Measurements from ENCODE around the gene CSNK1D. TPM values are rescaled to one million over a fixed set of nuclear protein-coding genes. Genes with fewer than 3 reads are reported as not detected.
"Not testable (repeated sequence)": the region's sequence is repeated elsewhere in the genome, so short reads cannot be mapped to it uniquely, and the experiment has no call there.

CSNK1D gene
- total and polyA plus RNA-seq, 4 donors, result 72.7 to 160 (median 123) TPM

DNA sequence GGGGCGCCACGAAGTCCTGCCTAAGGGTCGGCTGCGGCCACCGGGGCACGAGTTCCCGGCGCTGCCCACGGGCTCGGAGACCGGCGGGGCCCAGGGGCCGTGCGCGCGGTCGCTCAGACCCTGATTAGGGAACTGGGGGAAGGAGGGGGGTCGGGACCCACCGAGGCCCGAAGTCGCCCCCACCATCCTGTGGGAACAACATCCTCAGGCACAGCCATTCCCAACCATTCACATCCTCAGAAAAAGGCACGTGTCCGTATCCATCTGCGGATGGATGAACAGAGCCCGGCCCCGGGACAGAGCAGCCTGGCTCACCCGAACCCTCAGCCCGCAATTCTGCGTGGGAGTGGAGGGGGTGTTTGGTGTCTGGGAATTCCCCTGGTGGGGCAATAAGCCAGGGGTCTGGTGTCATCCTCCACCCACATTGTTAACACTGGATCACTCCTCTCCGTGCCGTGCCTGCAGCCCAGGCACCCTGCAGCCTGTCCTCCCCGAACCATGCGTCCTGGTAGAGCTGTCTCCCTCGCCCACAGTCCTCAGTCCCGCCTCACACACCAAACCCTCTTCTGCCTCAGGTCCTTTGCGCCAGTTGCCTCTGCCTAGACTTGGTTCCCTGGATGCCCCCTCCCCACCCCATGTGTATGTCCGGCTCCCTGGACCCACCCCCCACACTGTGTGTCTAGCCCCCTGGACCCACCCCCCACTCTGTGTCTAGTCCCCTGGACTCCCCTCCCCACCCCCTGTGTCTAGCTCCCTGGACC lies 60.1 kb downstream of the CSNK1D start:
- TF ChIP-seq, protein P1, sequence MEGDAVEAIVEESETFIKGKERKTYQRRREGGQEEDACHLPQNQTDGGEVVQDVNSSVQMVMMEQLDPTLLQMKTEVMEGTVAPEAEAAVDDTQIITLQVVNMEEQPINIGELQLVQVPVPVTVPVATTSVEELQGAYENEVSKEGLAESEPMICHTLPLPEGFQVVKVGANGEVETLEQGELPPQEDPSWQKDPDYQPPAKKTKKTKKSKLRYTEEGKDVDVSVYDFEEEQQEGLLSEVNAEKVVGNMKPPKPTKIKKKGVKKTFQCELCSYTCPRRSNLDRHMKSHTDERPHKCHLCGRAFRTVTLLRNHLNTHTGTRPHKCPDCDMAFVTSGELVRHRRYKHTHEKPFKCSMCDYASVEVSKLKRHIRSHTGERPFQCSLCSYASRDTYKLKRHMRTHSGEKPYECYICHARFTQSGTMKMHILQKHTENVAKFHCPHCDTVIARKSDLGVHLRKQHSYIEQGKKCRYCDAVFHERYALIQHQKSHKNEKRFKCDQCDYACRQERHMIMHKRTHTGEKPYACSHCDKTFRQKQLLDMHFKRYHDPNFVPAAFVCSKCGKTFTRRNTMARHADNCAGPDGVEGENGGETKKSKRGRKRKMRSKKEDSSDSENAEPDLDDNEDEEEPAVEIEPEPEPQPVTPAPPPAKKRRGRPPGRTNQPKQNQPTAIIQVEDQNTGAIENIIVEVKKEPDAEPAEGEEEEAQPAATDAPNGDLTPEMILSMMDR (IDR thresholded peaks at IDR 0.05; ENCODE audit: control extremely low read depth, extremely low read depth), result no peak
- H3K4me3 ChIP-seq, result peak overlapping the region; percentile 86
- peak overlapping the region in 1 of 2 donors; percentile 32 for H3K9ac ChIP-seq (ENCODE audit: insufficient read depth in 1 of 2, low read length in 2 of 2)
- no peaks in the 10 kb centered on the region for H3K27me3 ChIP-seq (ENCODE audit: control insufficient read depth in 3 of 3, insufficient read depth in 3 of 3, low read length in 2 of 3)
- H3K9me3 ChIP-seq (ENCODE audit: control insufficient read depth in 4 of 4, insufficient read depth in 3 of 4, low read length in 3 of 4), result no peaks in the 10 kb centered on the region
- whole genome bisulfite sequencing, 2 donors, result 9 to 15% methylated on average over 35 to 37 of the region's 37 CpGs
- peak overlapping the region; percentile 71 to 83 for H3K27ac ChIP-seq (ENCODE audit: low read depth in 1 of 2, low read length in 1 of 2)
- ATAC-seq (ENCODE audit: insufficient read depth, low FRiP score) (no peak), DNase-seq (peak; percentile 59 to 74 (median 66))
- peaks cover 0 to 21% (median 4%) of the 10 kb centered on the region in 5 donors for H3K4me1 ChIP-seq (ENCODE audit: control insufficient read depth in 5 of 5, insufficient read depth in 5 of 5, low read length in 5 of 5)
- H3K36me3 ChIP-seq (ENCODE audit: control insufficient read depth in 4 of 4, insufficient read depth in 4 of 4, low read length in 4 of 4), result no peaks in the 10 kb centered on the region

- peak; percentile 79 to 86 (median 84) for DNase-seq
- peak within 1 kb of the TSS; percentile 71 to 83 for H3K27ac ChIP-seq (ENCODE audit: low read depth in 1 of 2, low read length in 1 of 2)
- peaks cover 0 to under 1% (median 0%) of the 10 kb centered on the region in 4 donors for H3K36me3 ChIP-seq (ENCODE audit: control insufficient read depth in 4 of 4, insufficient read depth in 4 of 4, low read length in 4 of 4)
- peak; percentile 91 for ATAC-seq (ENCODE audit: insufficient read depth, low FRiP score)
- TF ChIP-seq, protein P1 (IDR thresholded peaks at IDR 0.05; ENCODE audit: control extremely low read depth, extremely low read depth), result no peak
- no peaks in the 10 kb centered on the region for H3K9me3 ChIP-seq (ENCODE audit: control insufficient read depth in 4 of 4, insufficient read depth in 3 of 4, low read length in 3 of 4)
- no peaks in the 10 kb centered on the region for H3K27me3 ChIP-seq (ENCODE audit: control insufficient read depth in 3 of 3, insufficient read depth in 3 of 3, low read length in 2 of 3)
- H3K4me1 ChIP-seq (ENCODE audit: control insufficient read depth in 5 of 5, insufficient read depth in 5 of 5, low read length in 5 of 5), result peaks cover 0 to 21% (median 4%) of the 10 kb centered on the region in 5 donors
- 0 to 1% methylated on average over 93 to 116 of the region's 116 CpGs for WGBS, 2 donors
- peak within 1 kb of the TSS in 1 of 2 donors; percentile 32 for H3K9ac ChIP-seq (ENCODE audit: insufficient read depth in 1 of 2, low read length in 2 of 2)
- peak within 1 kb of the TSS; percentile 86 for H3K4me3 ChIP-seq
Observed at GRCh38 chr17:82212331-82213250, 60.9 kb downstream of the CSNK1D start, which contains the start of gene CCDC57. Gene CCDC57, minus strand, starts transcription at chr17:82212842. Its CDS starts 10,898 bp downstream, at chr17:82201944.

DNA sequence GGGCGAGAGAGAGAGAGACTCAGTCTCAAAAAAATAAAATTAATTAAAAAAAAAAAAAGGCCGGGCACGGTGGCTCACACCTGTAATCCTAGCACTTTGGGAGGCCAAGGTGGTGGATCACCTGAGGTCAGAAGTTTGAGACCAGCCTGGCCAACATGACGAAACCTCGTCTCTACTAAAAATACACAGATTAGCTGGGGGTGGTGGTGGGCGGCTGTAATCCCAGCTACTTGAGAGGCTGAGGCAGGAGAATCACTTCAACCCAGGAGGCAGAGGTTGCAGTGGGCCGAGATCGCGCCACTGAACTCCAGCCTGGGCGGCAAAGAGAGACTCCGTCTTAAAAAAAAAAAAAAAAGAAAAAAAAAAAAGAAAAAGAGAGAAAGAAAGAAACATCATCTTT lies 62.8 kb downstream of the CSNK1D start:
- H3K9me3 ChIP-seq (ENCODE audit: control insufficient read depth in 4 of 4, insufficient read depth in 3 of 4, low read length in 3 of 4); H3K27ac ChIP-seq (ENCODE audit: low read depth in 1 of 2, low read length in 1 of 2); H3K9ac ChIP-seq (ENCODE audit: insufficient read depth in 1 of 2, low read length in 2 of 2); H3K27me3 ChIP-seq (ENCODE audit: control insufficient read depth in 3 of 3, insufficient read depth in 3 of 3, low read length in 2 of 3); H3K36me3 ChIP-seq (ENCODE audit: control insufficient read depth in 4 of 4, insufficient read depth in 4 of 4, low read length in 4 of 4); H3K4me3 ChIP-seq; DNase-seq; ATAC-seq (ENCODE audit: insufficient read depth, low FRiP score): not testable (repeated sequence)
- 94 to 96% methylated on average over 11 of the region's 11 CpGs for WGBS, 2 donors
- H3K4me1 ChIP-seq (ENCODE audit: control insufficient read depth in 5 of 5, insufficient read depth in 5 of 5, low read length in 5 of 5), result peaks cover 0 to 14% (median 5%) of the 10 kb centered on the region in 5 donors
